ENCODE measurements around the gene AURKA. TPM values are rescaled to one million over a fixed set of nuclear protein-coding genes. Genes with fewer than 3 reads are reported as not detected.

The AURKA gene
- total and polyA plus RNA-seq, 2 of the 8 experiments (the other 6 are each of a cell fraction or from before 2014, with no cell fraction given) = 45.8 to 84.8 TPM

DNA sequence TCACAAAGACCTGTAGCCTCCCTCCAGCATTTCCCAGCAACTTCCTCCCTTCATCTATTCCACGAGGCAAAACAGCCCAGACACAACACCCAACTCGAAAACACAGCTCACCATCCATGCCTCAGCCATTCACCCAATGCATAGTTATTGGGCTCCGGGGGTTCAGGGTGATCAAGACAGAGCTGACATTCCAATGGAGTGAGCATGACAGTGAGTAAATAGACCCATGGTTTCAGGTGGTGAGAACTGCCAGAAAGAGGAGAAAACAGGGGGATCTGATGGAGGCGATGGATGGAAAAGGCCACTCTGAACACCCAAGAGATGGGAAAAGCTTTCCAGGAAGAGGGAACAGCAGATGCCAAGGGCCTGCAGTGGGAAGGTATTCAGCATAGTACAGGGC lies 25.9 kb upstream of the AURKA start:
- no peak overlapping the region for H2AFZ ChIP-seq (ENCODE audit: low read length)
- no peak overlapping the region for H2BK20ac ChIP-seq (ENCODE audit: low read length)
- no peaks in the 10 kb centered on the region for H3K23me2 ChIP-seq (ENCODE audit: low read depth, low read length)
- no peaks in the 10 kb centered on the region for H3K9me3 ChIP-seq (ENCODE audit: insufficient read depth in 2 of 2, low read depth in 1 of 2, low read length in 1 of 2)
- H3K4me2 ChIP-seq (ENCODE audit: insufficient read depth in 1 of 2, low read depth in 2 of 2, low read length in 2 of 2) = no peak overlapping the region
- no peak overlapping the region for H3K56ac ChIP-seq (replicated peaks; ENCODE audit: insufficient read length, low read depth, low read length)
- H2BK12ac ChIP-seq (ENCODE audit: low read depth, low read length) = no peak overlapping the region
- POLR2A ChIA-PET (ENCODE audit: partially characterized antibody) = no interaction called here
- H3K79me1 ChIP-seq (ENCODE audit: low read depth, low read length) = no peaks in the 10 kb centered on the region
- no peaks in the 10 kb centered on the region; a peak in 1 of 7 replicates for H3K27me3 ChIP-seq (replicated peaks in 1 of 4; ENCODE audit: control insufficient read depth in 3 of 4, extremely low read depth in 1 of 4, insufficient read depth in 3 of 4, low read length in 3 of 4)
- H3K23ac ChIP-seq (ENCODE audit: insufficient read length) = no peak overlapping the region
- no peak overlapping the region for H3K4ac ChIP-seq (replicated peaks; ENCODE audit: insufficient read length, low read depth, low read length)
- no peaks in the 10 kb centered on the region for H3K79me2 ChIP-seq (ENCODE audit: control insufficient read depth in 1 of 2, insufficient read depth in 2 of 2, low read length in 2 of 2)
- CTCF ChIA-PET (ENCODE audit: partially characterized antibody) = interaction anchor here (0.6 to 1.7 kb wide), 3 partner anchors 9 to 388 kb away, joined by 3 to 4 read pairs (median 4); no protein-coding TSS in a partner anchor
- H3K4me1 ChIP-seq (replicated peaks in 1 of 4; ENCODE audit: control insufficient read depth in 3 of 4, insufficient read depth in 4 of 4, low read length in 3 of 4) = peaks cover 0 to 4% (median 1%) of the 10 kb centered on the region in 4 experiments; a peak in 4 of 7 replicates
- no peak overlapping the region for H3K9ac ChIP-seq (replicated peaks in 1 of 4; ENCODE audit: extremely low read depth in 1 of 4, low read depth in 3 of 4, low read length in 3 of 4)
- H3K14ac ChIP-seq (ENCODE audit: insufficient read length) = no peak overlapping the region
- no peak overlapping the region for H2AK5ac ChIP-seq (ENCODE audit: low read depth, low read length)
- no peak overlapping the region for H2BK5ac ChIP-seq (ENCODE audit: low read depth, low read length)
- H2BK120ac ChIP-seq (replicated peaks; ENCODE audit: low read depth, low read length) = no peak overlapping the region
- 93% methylated on average over 4 of the region's 4 CpGs; no CpG with 5 or more reads in 1 of the 2 experiments for WGBS, 2 experiments (ENCODE audit: extremely low coverage in 1 of 2, insufficient coverage in 1 of 2, insufficient read length in 1 of 2, insufficient replicate concordance in 2 of 2, low coverage in 1 of 2, low lambda C conversion rate in 2 of 2, missing lambda C conversion rate in 1 of 2)
- H3K4me3 ChIP-seq (ENCODE audit: extremely low read depth in 1 of 4, insufficient read depth in 2 of 4, low read depth in 3 of 4, low read length in 4 of 4) = no peak overlapping the region
- no peak overlapping the region for H4K5ac ChIP-seq (ENCODE audit: insufficient read length, low read depth, low read length)
- H4K91ac ChIP-seq (replicated peaks; ENCODE audit: insufficient read length, low read length) = no peak overlapping the region
- H4K8ac ChIP-seq (ENCODE audit: extremely low read depth, insufficient read depth, low read length) = no peak overlapping the region
- no peak overlapping the region for H3K18ac ChIP-seq (ENCODE audit: extremely low read depth, low read length)
- DNase-seq (ENCODE audit: low read depth in 1 of 2, low spot score in 2 of 2) (no peak), FAIRE-seq (no peak)
- no peak for TF ChIP-seq HDAC6 (IDR thresholded peaks at IDR 0.05; ENCODE audit: low read depth, low read length)
- TF ChIP-seq CHD1 (IDR thresholded peaks at IDR 0.05; ENCODE audit: low read depth, low read length) = no peak
- TF ChIP-seq, protein P1, sequence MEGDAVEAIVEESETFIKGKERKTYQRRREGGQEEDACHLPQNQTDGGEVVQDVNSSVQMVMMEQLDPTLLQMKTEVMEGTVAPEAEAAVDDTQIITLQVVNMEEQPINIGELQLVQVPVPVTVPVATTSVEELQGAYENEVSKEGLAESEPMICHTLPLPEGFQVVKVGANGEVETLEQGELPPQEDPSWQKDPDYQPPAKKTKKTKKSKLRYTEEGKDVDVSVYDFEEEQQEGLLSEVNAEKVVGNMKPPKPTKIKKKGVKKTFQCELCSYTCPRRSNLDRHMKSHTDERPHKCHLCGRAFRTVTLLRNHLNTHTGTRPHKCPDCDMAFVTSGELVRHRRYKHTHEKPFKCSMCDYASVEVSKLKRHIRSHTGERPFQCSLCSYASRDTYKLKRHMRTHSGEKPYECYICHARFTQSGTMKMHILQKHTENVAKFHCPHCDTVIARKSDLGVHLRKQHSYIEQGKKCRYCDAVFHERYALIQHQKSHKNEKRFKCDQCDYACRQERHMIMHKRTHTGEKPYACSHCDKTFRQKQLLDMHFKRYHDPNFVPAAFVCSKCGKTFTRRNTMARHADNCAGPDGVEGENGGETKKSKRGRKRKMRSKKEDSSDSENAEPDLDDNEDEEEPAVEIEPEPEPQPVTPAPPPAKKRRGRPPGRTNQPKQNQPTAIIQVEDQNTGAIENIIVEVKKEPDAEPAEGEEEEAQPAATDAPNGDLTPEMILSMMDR (IDR thresholded peaks at IDR 0.05; ENCODE audit: control extremely low read depth in 1 of 3, insufficient read depth in 1 of 3, low read depth in 1 of 3, low read length in 3 of 3) = no peak
- no peak overlapping the region for H2BK15ac ChIP-seq (ENCODE audit: low read length)
- no peaks in the 10 kb centered on the region; a peak in 1 of 8 replicates for H3K36me3 ChIP-seq (ENCODE audit: control insufficient read depth in 2 of 4, insufficient read depth in 4 of 4, low read length in 3 of 4)
- H3K27ac ChIP-seq (ENCODE audit: low read depth, low read length) = no peak overlapping the region
- H4K20me1 ChIP-seq (replicated peaks in 1 of 2; ENCODE audit: control insufficient read depth in 1 of 2, insufficient read depth in 2 of 2, low read length in 2 of 2) = peaks cover 0 to 4% of the 10 kb centered on the region in 2 experiments

Data from H1 (cell line).